DMS153 treated with DMSO at 0.1 percent for 48 hours (cell line): ENCODE measurements around the gene ADCY10.
A peak's percentile ranks its signal among the peaks of the same experiment; 100 is the strongest.
"Not testable (repeated sequence)": the region's sequence is repeated elsewhere in the genome, so short reads cannot be mapped to it uniquely, and the experiment has no call there.

Experiments used
- DNase-seq: peaks from one replicate; lab custom pipeline; 2025; ENCODE audit not compliant: unreplicated experiment; lab: John Stamatoyannopoulos, UW

Gene ADCY10

GRCh38 chr1:167815650-167816049 is 98.3 kb downstream of the ADCY10 start:
- DNase-seq = no peak

DNA sequence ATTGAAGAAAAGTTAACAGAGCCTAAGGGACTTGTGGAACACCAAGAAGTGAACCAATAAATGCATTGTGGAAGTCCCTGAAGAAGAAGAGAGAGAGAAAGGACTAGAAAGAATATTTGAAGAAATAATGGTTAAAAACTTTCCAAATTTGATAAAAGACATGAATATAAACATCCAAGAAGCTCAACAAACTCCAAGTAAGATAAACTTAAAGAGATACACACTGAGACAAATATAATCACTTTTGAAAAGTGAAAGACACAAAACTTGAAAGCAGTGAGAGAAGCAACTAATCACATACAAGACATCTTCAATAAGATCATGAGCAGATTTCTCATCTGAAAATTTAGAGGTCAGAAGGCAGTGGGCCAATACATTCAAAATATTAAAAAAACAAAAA is 101.0 kb downstream of the ADCY10 start:
- DNase-seq = no peak

GRCh38 chr1:167808690-167809089 is 105.2 kb downstream of the ADCY10 start:
- DNase-seq = no peak

DNA sequence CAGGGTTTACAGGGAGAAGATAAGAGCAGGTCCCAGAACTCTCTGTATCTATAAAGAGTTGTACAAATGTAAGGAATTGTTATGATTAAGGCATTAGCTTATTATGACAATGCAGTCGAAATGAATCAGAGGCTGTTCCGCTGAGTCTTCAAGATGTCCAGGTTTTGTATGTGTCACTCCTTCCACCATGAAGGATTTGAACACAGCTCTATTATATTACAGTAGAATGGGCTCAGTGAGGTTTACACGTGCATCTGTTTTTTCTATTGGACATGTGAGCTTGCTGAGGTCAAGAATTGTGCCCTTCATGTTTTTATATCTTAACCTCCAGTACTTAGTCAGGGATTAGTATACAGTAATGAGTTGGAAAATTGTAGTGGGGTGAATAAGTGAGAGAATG is 105.8 kb downstream of the ADCY10 start:
- DNase-seq = no peak

- not testable (repeated sequence) for DNase-seq
Measured at GRCh38 chr1:167806676-167807075, 107.3 kb downstream of the ADCY10 start.

GRCh38 chr1:167806235-167806634 is 107.7 kb downstream of the ADCY10 start:
- not testable (repeated sequence) for DNase-seq

- DNase-seq = no peak
Measured at GRCh38 chr1:167805041-167805556, 108.8 kb downstream of the ADCY10 start.

DNA sequence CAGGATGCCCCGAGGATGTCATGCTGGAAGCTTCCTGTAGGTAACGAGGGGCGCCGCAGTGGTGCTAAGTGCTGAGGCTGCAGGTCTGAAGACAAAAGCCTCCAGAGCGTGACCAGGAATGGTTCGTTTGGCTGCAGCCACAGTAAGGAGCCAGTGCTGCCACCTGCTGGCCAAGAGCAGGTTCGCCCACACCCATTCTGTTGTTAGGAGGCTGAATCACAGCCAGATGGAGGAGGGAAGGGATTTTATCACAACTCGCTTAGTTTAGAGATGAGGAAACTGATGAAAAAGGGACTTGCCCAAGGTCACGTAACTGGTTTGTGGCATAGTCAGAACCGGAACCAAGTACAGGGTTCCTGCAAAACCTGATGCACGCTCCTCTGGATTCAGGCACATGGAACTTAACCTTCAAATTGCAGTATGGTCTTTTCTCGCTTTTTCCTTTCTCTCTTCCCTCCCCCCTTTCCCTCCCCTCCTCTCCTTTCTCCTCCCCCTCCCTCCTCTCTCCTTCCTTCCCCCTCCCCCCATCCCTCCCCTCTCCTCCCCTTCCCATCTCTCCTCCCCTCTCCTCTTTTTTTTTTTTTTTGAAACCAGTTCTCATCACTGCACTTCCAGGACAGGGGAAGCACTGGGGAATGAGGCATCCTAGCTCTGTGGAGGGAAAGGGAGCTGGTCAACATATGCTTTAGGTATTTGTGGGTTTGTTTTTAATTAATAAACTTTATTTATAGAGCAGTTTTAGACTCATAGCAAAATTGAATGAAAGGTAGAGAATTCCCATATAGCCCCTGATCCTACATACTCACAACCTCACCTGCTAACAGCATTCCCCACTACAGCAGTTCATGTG is 110.4 kb downstream of the ADCY10 start:
- DNase-seq = peak; percentile 81

- no peak for DNase-seq
Measured at GRCh38 chr1:167802235-167802634, 111.7 kb downstream of the ADCY10 start.

- no peak for DNase-seq
Measured at GRCh38 chr1:167800251-167800650, 113.7 kb downstream of the ADCY10 start.

DNA sequence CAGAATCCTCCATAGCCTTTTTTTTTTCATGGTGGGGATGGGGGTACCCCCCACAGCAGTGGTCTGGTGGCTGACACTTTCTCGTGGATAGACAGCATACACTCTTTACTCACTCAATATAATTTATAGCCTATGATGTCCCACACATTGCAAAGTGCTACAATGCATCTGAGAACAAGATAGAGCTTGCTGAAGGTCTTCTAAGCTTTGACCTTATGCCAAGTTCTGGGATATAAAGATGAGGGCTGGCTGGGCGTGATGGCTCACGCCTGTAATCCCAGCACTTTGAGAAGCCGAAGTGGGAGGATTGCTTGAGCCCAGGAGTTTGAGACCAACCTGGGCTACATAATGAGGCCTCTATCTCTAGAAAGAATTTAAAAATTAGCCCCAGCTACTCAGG is 114.2 kb downstream of the ADCY10 start:
- DNase-seq = no peak

DNA sequence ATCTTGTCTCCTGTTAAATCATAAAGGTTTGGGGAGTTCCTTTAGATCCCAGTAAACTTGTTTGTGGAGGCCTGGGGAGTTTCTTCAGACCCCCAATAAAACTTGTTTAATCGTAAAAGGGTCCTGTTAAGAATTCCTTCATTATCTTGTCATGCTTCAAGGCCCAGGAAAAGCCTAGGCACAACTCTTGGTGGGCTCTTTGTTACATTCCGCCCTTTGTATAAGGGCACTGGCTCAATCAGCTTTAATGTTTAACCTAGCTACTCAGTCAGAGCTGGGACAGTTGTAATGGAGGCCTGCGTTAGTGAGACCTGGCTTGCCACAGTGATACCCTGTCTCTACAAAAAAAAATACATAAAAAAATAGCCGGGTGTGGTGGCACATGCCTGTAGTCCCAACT is 115.0 kb downstream of the ADCY10 start:
- DNase-seq = no peak

DNA sequence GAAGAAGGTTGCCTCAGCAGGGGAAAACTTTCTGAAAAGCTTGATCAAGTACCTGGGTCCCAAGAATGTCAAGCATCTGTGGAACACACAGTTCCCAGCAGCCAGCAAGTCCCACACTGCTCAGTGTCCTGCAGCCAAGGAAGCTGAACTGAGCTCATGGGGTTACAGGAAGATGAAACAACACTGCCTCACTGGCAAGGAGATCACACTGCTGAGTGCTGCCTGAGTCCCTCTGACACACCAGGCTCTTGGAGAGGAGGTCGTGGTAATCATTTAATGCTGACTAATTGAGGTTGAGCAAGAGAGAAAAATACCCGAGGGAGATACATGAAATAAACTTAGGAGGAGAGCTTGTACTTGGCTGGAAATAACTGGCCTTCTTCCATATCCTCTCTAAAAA is 116.9 kb downstream of the ADCY10 start:
- DNase-seq = no peak

DNA sequence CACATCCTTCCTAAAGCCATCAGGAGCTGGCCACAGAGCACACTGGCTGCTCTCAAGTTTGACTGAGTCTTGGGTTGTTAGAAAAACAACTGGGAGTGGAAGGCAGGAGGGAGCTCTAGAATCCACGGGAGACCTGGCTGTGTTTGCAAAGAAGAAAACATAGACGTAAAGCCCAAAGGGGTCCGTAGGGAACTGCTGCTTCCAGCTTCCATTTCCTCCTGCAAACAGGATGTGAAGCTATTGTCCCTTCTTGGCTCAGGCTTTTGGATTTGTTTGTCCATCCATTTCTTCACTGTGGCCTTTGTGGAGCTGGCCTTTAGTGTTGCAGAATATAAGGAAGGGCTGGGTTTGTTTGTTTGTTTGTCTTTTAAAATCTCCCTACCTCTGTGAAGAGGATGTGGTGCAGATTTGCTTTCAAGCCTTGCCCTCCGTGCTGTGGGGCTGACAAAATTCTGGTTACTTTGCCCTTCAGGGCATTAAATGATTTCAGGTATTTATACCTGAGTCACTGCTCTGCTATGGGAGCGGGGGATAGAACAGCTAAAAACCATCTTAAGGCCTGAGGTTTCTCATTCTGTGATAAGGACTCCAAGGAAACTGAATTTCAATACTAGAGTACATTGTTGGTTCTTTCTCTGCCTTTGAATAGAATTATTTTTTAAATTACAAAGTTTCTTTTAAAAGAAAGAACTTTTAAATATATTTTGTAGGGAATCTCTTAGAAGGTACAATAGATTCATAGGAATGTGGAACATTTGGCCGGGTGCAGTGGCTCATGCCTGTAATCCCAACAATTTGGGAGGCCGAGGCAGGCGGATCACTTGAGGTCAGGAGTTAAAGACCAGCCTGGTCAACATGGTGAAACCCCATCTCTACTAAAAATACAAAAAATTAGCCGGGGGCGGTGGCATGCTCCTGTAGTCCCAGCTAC is 117.9 kb downstream of the ADCY10 start:
- peak; percentile 60 for DNase-seq

- no peak for DNase-seq
Measured at GRCh38 chr1:167794043-167794442, 119.9 kb downstream of the ADCY10 start.

DNA sequence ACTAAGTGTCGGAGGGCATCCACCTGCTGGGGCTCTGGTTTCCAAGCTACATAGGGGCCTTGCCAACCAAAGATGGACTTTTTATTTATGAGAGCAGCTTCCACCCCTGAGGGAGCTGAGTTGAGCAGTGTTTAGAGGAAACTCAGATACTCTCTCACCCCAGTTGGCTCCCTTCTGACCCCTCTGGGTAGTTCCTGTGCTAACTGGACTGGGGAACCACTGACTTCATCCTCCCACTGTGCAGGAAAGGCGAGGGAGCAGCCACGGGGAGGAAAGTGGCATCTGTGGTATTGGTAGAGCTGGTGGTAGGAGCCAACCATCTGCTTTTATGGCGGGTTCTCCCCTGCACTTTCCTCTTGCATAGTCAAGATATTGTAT is 121.8 kb downstream of the ADCY10 start:
- no peak for DNase-seq

DNA sequence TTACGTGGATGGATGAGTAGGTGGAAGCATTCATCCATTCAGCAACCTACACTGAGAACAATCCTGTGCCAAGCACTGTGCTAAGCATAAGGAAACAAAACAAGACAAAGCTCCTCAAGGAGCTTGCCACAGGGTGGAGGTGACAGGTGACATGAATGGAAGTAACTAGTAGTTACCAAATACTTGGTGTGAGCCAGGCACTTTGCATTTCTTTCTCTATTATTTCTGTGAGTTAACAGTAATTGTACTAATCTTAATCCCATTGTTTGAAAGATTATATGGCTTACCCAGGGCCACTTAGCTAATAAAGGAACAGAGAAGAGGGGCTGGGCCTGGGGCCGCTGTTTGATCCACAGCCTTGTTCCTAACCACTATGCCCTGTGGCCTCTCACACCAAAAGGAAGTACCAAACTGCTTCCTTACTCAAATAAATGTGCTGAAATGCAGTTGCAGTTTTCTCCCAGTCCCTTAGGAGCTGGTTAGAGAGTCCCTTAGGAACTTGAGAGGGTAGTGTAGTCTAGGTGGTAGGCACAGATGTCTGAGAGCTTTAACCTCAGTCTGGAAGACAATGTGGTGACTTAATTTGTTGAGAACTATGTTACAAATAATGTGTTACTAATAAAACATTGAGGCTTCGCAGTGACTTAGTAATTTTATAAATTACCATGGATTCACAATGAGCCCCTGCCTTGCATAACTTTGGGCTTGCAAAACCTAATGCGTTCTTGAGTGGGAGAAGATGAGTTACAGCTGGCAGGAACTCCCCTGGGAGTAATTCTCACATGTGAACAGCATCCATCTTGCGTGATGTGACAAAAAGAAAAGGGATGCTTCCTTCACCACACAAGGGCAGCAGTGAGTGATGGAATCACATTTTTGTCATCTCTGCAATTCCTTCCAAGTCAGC is 122.4 kb downstream of the ADCY10 start:
- DNase-seq = no peak

DNA sequence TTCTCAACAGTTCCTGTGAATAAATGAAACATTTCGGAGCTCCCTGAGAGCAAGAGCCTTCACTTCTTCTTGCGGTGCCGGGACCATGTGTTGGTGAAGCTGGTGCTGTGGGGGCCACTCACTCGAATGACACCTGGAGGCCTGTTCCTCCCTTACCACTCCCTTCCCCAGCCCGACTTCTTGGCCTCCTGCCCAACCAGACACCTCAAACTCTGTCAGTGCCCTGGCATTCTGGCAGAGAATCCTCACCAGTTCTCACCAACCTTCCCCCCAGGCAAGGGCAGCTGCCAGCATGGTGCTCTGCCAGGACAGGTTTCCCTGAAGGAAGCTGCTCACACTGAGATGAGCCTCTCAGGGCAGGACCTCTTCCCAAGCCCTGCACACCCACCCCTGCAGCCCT is 123.8 kb downstream of the ADCY10 start:
- no peak for DNase-seq

DNA sequence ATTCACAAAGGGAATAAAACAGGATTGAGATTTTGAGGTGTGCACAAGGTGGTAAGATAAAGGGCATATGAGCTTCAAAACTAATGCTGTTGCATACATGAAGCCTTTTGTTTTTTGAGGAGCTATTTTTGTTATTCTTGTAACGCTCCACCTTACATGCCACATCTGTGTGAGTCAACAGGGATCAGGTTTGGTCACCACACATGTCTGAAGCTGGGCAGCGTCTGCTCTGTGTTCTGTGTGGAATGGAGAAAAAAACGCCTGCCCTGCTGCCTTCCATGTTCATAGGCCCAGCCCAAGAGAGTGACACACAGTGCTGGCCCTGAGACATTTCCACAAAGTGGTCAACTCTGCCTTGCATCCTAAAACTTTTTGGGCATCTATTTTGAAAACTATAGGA is 124.4 kb downstream of the ADCY10 start:
- no peak for DNase-seq

DNA sequence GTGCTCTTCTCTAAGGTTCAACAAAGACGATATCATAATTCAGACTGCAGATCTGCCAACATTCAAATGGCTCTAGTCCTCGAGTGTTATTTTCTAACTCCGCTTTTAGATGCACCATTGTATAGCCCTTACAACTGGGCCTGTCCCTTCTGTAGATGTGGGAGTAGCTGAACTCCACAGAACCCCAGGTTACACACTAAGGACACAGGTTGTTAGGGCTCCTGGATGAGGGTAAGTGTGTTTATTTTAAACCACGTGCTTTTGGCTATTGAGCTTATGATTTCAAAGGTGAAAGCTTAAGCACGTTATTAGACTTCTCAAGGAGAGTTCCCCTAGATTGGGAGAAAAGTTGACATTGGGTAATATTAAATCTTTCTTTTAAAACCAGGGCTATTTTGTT is 127.4 kb downstream of the ADCY10 start:
- DNase-seq = no peak
